Ishikawa (cell line): ENCODE data around the gene RPSA.

Experiments
- CEBPB ChIP-seq: IDR thresholded peaks from 2 replicates; pipeline ENCODE4 v1.6.1; 2012
- CREB1 ChIP-seq: IDR thresholded peaks from 2 replicates; pipeline ENCODE4 v1.6.1; 2012; ENCODE audit warnings: low read depth
- EGR1 ChIP-seq: IDR thresholded peaks from 2 replicates; pipeline ENCODE4 v1.6.1; 2012
- EP300 ChIP-seq: IDR thresholded peaks from 2 replicates; pipeline ENCODE4 v1.6.1; 2012; ENCODE audit warnings: borderline replicate concordance
- FOXM1 ChIP-seq: IDR thresholded peaks from 2 replicates; pipeline ENCODE4 v1.6.1; 2012; ENCODE audit warnings: low read depth, borderline replicate concordance
- MAX ChIP-seq: IDR thresholded peaks from 2 replicates; pipeline ENCODE4 v1.6.1; 2012
- NFIC ChIP-seq: IDR thresholded peaks from 2 replicates; pipeline ENCODE4 v1.6.1; 2012
- RAD21 ChIP-seq: IDR thresholded peaks from 2 replicates; pipeline ENCODE4 v1.6.1; 2012; ENCODE audit warnings: low read depth
- REST ChIP-seq: IDR thresholded peaks from 2 replicates; pipeline ENCODE4 v1.6.1; 2012; ENCODE audit warnings: low read depth, mild to moderate bottlenecking
- TAF1 ChIP-seq: IDR thresholded peaks from 2 replicates; pipeline ENCODE4 v1.6.1; 2012; ENCODE audit warnings: low read depth, mild to moderate bottlenecking
- TCF12 ChIP-seq: IDR thresholded peaks from 2 replicates; pipeline ENCODE4 v1.6.1; 2012; ENCODE audit warnings: low read depth
- TEAD4 ChIP-seq: IDR thresholded peaks from 2 replicates; pipeline ENCODE4 v1.6.1; 2012
- YY1 ChIP-seq: IDR thresholded peaks from 2 replicates; pipeline ENCODE4 v1.6.1; 2012; ENCODE audit warnings: low read depth
- ZBTB7A ChIP-seq: IDR thresholded peaks from 2 replicates; pipeline ENCODE4 v1.6.1; 2012; ENCODE audit warnings: low read depth
- TF ChIP-seq, protein P1 (sequence below): IDR thresholded peaks from 2 replicates; pipeline ENCODE4 v1.6.1; 2012

RPSA gene

DNA sequence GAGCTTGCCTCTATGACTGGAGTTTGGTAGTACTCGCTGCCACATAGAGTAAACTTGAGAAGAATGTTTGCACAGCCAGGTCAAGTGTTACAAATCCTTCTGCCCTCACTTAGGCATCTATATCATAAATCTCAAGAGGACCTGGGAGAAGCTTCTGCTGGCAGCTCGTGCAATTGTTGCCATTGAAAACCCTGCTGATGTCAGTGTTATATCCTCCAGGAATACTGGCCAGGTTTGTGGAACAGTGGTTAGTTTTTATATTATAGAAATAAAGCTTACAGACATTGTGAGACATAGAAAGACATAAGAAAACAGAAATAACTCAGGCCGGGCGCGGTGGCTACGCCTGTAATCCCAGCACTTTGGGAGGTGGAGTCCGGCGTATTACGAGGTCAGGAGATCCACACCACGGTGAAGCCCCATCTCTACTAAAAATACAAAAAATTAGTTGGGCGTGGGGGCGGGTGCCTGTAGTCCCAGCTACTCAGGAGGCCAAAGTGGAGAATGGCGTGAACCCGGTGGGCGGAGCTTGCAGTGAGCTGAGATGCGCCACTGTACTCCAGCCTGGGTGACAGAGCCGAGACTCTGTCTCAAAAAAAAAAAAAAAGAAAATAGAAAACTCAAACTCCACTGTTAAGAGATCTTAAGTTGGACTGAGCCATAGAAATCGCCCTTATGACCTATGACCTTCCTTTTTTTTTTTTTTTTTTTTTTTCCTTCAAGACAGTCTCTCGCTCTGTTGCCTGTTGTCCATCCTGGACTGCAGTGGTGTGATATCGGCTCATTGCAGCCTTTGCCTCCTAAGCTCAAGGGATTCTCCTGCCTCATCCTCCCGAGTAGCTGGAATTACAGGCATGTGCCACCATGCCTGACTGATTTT, 2.2 kb downstream of the RPSA start:
- TF ChIP-seq EP300 (no peak), RAD21 (no peak), NFIC (no peak)
- TF ChIP-seq, protein P1, sequence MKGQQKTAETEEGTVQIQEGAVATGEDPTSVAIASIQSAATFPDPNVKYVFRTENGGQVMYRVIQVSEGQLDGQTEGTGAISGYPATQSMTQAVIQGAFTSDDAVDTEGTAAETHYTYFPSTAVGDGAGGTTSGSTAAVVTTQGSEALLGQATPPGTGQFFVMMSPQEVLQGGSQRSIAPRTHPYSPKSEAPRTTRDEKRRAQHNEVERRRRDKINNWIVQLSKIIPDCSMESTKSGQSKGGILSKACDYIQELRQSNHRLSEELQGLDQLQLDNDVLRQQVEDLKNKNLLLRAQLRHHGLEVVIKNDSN, result no peak

GRCh38 chr3:39409514-39410136, 3.1 kb downstream of the RPSA start:
- TF ChIP-seq EGR1 (no peak), REST (no peak), EP300 (no peak), CEBPB (no peak), MAX (no peak), YY1 (no peak), ZBTB7A (no peak), FOXM1 (no peak), NFIC (no peak)
- TF ChIP-seq, protein P1, result no peak

GRCh38 chr3:39410893-39411292, 4.4 kb downstream of the RPSA start:
- TF ChIP-seq TAF1 (no peak), TEAD4 (no peak)

DNA sequence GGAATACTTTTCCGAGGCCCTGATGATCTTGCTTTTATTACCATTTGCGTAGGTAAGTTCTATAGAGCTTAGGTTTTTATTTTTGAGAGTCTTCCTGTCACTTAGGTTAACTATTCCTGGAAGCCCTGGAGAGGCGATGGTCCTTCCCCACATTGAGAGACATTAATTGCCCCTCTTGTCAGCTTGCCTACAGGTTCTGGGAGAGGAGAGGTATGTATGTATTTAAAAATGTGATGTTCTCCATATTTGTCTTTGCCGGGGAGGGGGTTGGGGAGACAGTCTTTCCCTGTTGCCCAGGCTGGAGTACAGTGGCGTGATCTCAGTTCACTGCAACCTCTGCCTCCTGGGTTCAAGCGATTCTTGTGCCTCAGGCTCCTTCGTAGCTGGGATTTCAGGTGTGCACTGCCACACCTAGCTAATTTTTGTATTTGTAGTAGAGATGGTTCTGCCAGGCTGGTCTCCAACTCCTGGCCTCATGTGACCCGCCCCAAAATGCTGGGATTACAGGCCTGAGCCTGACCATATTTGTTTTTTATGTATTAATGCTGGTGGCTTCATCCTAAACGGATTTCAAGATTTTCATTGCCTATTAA, 6.2 kb downstream of the RPSA start:
- no peak for TF ChIP-seq CREB1
- TF ChIP-seq ZBTB7A, result no peak
- TF ChIP-seq TEAD4, result no peak
- TF ChIP-seq RAD21, result no peak
- TF ChIP-seq TAF1, result no peak
- no peak for TF ChIP-seq EGR1
- no peak for TF ChIP-seq YY1
- TF ChIP-seq MAX, result no peak

- no peak for TF ChIP-seq CREB1
- no peak for TF ChIP-seq NFIC
- TF ChIP-seq ZBTB7A, result no peak
- no peak for TF ChIP-seq TCF12
- no peak for TF ChIP-seq CEBPB
- no peak for TF ChIP-seq MAX
- TF ChIP-seq EGR1, result no peak
- no peak for TF ChIP-seq RAD21
- no peak for TF ChIP-seq TAF1
- TF ChIP-seq REST, result no peak
These were observed 7.3 kb downstream of the RPSA start for GRCh38 chr3:39413691-39414420.

DNA sequence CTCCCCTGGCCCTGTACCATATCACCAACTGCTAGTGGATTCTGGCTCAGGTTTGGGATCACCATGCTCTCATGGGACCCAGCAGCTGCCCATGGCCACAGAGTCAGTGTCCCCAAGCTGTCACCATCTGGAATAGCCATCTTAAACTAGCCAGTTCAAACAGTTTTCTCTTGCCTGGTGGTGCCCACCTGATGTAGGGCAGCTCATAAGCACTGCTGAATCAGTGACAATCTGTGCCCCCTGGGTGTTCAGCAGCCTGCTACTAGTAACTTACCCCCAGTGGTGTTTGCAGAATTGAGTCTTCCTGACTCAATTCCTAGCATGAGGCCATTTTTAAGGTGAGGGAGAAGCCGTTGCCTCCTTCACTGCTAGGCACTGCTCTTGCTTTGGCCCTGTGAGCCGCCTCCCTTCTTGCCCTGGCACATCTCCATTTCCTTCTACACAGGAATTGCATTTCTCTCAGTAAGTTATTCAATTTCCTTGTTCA, 7.9 kb downstream of the RPSA start:
- no peak for TF ChIP-seq ZBTB7A
- TF ChIP-seq, protein P1, result no peak
- TF ChIP-seq REST, result no peak
- TF ChIP-seq TCF12, result no peak
- no peak for TF ChIP-seq EGR1
- TF ChIP-seq EP300, result no peak
- no peak for TF ChIP-seq TAF1
- no peak for TF ChIP-seq NFIC
- TF ChIP-seq RAD21, result no peak
- TF ChIP-seq TEAD4, result no peak
- no peak for TF ChIP-seq MAX
- TF ChIP-seq FOXM1, result no peak
- no peak for TF ChIP-seq CEBPB
